OCI-LY1 (cell line): ENCODE measurements around the gene MORC3.
"Not testable (repeated sequence)": the region's sequence is repeated elsewhere in the genome, so short reads cannot be mapped to it uniquely, and the experiment has no call there.

Experiments used
- H2AFZ ChIP-seq: fragments of 200-600 bp; sonication (generic), shearing (Covaris generic); 2 replicates; pipeline ENCODE4 v1.6.0; 2014; ENCODE audit warnings: antibody characterized with exemption, mild to moderate bottlenecking, low read length
- H3F3A ChIP-seq: fragments of 200-600 bp; sonication (generic), shearing (Covaris generic); 2 replicates; pipeline ENCODE4 v1.6.0; 2014; ENCODE audit warnings: mild to moderate bottlenecking, antibody characterized with exemption, low read length, moderate library complexity; ENCODE audit not compliant: insufficient read depth
- H3K27ac ChIP-seq: fragments of 200-600 bp; sonication (generic); 2 replicates; pipeline ENCODE4 v1.5.1; 2014; ENCODE audit warnings: low read length, mixed run types, mild to moderate bottlenecking, low read depth; ENCODE audit not compliant: poor library complexity, severe bottlenecking
- H3K27me3 ChIP-seq: fragments of 200-600 bp; sonication (generic); 2 replicates; pipeline ENCODE4 v1.6.0; 2014; ENCODE audit warnings: antibody characterized with exemption, mild to moderate bottlenecking, low read length, moderate library complexity; ENCODE audit not compliant: insufficient read depth
- H3K36me3 ChIP-seq: fragments of 200-600 bp; sonication (generic); 2 replicates; pipeline ENCODE4 v1.6.1; 2014; ENCODE audit warnings: mild to moderate bottlenecking, antibody characterized with exemption, low read length, moderate library complexity, mixed read lengths; ENCODE audit not compliant: insufficient read depth
- H3K4me1 ChIP-seq: fragments of 200-600 bp; sonication (generic); 2 replicates; pipeline ENCODE4 v1.5.1; 2014; ENCODE audit warnings: mild to moderate bottlenecking, low read length, moderate library complexity; ENCODE audit not compliant: insufficient read depth, severe bottlenecking
- H3K4me2 ChIP-seq: fragments of 200-600 bp; sonication (generic), shearing (Covaris generic); 2 replicates; pipeline ENCODE4 v1.6.1; 2014; ENCODE audit warnings: low read length
- H3K4me3 ChIP-seq: fragments of 200-600 bp; sonication (generic); 2 replicates; pipeline ENCODE4 v1.5.1; 2014; ENCODE audit warnings: low read length, low read depth, mild to moderate bottlenecking, mixed read lengths; ENCODE audit not compliant: poor library complexity, severe bottlenecking
- H3K79me2 ChIP-seq: fragments of 200-600 bp; shearing (Covaris generic); 2 replicates; pipeline ENCODE4 v1.6.1; 2016; ENCODE audit warnings: mixed run types, low read length, mixed read lengths; ENCODE audit not compliant: insufficient read depth
- H3K9ac ChIP-seq: fragments of 200-600 bp; sonication (generic), shearing (Covaris generic); 2 replicates; pipeline ENCODE4 v1.6.1; 2014; ENCODE audit warnings: mild to moderate bottlenecking, low read length, mixed read lengths
- H3K9me2 ChIP-seq: fragments of 200-600 bp; sonication (generic), shearing (Covaris generic); 2 replicates; pipeline ENCODE4 v1.6.1; 2014; ENCODE audit warnings: low read depth, mild to moderate bottlenecking, low read length, mixed read lengths
- H3K9me3 ChIP-seq: fragments of 200-600 bp; shearing (Covaris generic); 2 replicates; pipeline ENCODE4 v1.6.1; 2014; ENCODE audit warnings: low read length, mixed read lengths
- H4K20me1 ChIP-seq: fragments of 200-600 bp; sonication (generic), shearing (Covaris generic); 2 replicates; pipeline ENCODE4 v1.6.0; 2016; ENCODE audit warnings: mild to moderate bottlenecking, low read length; ENCODE audit not compliant: insufficient read depth
- CTCF ChIP-seq: fragments of 200-600 bp; sonication (generic), shearing (Covaris generic); IDR thresholded peaks from 2 replicates; pipeline ENCODE4 v1.5.1; 2017; ENCODE audit warnings: mild to moderate bottlenecking, antibody characterized with exemption, low read length, moderate library complexity, mixed read lengths
- EZH2 ChIP-seq: fragments of 200-600 bp; sonication (generic), shearing (Covaris generic); IDR thresholded peaks from 2 replicates; pipeline ENCODE4 v1.8.0; 2017; ENCODE audit warnings: borderline replicate concordance, mixed run types, mild to moderate bottlenecking, antibody characterized with exemption, low read length, moderate library complexity, mixed read lengths

MORC3 gene

GRCh38 chr21:36338975-36339374 lies 19.0 kb downstream of the MORC3 start:
- TF ChIP-seq EZH2: no peak
- TF ChIP-seq CTCF: no peak

GRCh38 chr21:36342581-36342980 lies 22.6 kb downstream of the MORC3 start:
- not testable (repeated sequence) for H3K9me2 ChIP-seq, H3K9ac ChIP-seq, H4K20me1 ChIP-seq, H3K9me3 ChIP-seq, H3K79me2 ChIP-seq, H3F3A ChIP-seq, H3K4me3 ChIP-seq, H3K27ac ChIP-seq, H3K4me1 ChIP-seq, H3K4me2 ChIP-seq, H2AFZ ChIP-seq, H3K27me3 ChIP-seq
- peaks cover 95% of the 10 kb centered on the region for H3K36me3 ChIP-seq

More at GRCh38 chr21:36338975-36339374, 19.0 kb downstream of the MORC3 start:
- H3F3A ChIP-seq: no peaks in the 10 kb centered on the region
- H3K79me2 ChIP-seq: peaks cover 13% of the 10 kb centered on the region
- peaks cover 91% of the 10 kb centered on the region for H3K36me3 ChIP-seq
- H3K27me3 ChIP-seq: no peaks in the 10 kb centered on the region
- H3K9me3 ChIP-seq: no peaks in the 10 kb centered on the region
- no peak overlapping the region for H3K4me3 ChIP-seq
- H3K4me2 ChIP-seq: no peak overlapping the region
- H3K4me1 ChIP-seq: no peaks in the 10 kb centered on the region
- no peak overlapping the region for H3K27ac ChIP-seq
- H3K9ac ChIP-seq: no peak overlapping the region
- H3K9me2 ChIP-seq: no peaks in the 10 kb centered on the region
- no peak overlapping the region for H2AFZ ChIP-seq
- 0 out of 2 replicates have a peak, but pooled peaks cover 4% of the 10 kb centered on the region for H4K20me1 ChIP-seq

- TF ChIP-seq CTCF (no peak), EZH2 (no peak)
- Histone ChIP-seq H3K27ac (no peak overlapping the region), H3K79me2 (no peaks in the 10 kb centered on the region), H3F3A (no peaks in the 10 kb centered on the region), H3K9me3 (no peaks in the 10 kb centered on the region), H3K9me2 (no peaks in the 10 kb centered on the region), H3K4me2 (no peak overlapping the region), H3K27me3 (no peaks in the 10 kb centered on the region), H4K20me1 (no peaks in the 10 kb centered on the region), H3K4me3 (no peak overlapping the region), H3K36me3 (peaks cover 96% of the 10 kb centered on the region), H3K4me1 (no peaks in the 10 kb centered on the region), H3K9ac (no peak overlapping the region), H2AFZ (no peak overlapping the region)
These were observed 24.9 kb downstream of the MORC3 start for GRCh38 chr21:36344931-36345330.

- TF ChIP-seq CTCF (no peak), EZH2 (no peak)
- Histone ChIP-seq H2AFZ (no peak overlapping the region), H3K9ac (no peak overlapping the region), H3K27ac (no peak overlapping the region), H3K36me3 (peaks cover 95% of the 10 kb centered on the region), H3K4me2 (no peak overlapping the region), H3K79me2 (no peaks in the 10 kb centered on the region), H3K4me1 (no peaks in the 10 kb centered on the region), H3F3A (no peaks in the 10 kb centered on the region), H3K4me3 (no peak overlapping the region), H3K9me3 (no peaks in the 10 kb centered on the region), H3K9me2 (no peaks in the 10 kb centered on the region), H4K20me1 (no peaks in the 10 kb centered on the region), H3K27me3 (no peaks in the 10 kb centered on the region)
These were observed 27.4 kb downstream of the MORC3 start for GRCh38 chr21:36347278-36347961.
